NB4 (cell line): Measurements from ENCODE around the gene SLC30A7.

Source experiments
- MYC ChIP-seq: IDR thresholded peaks from 2 replicates; pipeline ENCODE4 v1.6.1; 2011; ENCODE audit warnings: low read depth, low read length
- TF ChIP-seq, protein P1 (sequence below): IDR thresholded peaks from one replicate; pipeline ENCODE4 v1.5.1; 2012; ENCODE audit warnings: low read depth, low read length

- TF ChIP-seq, protein P1, sequence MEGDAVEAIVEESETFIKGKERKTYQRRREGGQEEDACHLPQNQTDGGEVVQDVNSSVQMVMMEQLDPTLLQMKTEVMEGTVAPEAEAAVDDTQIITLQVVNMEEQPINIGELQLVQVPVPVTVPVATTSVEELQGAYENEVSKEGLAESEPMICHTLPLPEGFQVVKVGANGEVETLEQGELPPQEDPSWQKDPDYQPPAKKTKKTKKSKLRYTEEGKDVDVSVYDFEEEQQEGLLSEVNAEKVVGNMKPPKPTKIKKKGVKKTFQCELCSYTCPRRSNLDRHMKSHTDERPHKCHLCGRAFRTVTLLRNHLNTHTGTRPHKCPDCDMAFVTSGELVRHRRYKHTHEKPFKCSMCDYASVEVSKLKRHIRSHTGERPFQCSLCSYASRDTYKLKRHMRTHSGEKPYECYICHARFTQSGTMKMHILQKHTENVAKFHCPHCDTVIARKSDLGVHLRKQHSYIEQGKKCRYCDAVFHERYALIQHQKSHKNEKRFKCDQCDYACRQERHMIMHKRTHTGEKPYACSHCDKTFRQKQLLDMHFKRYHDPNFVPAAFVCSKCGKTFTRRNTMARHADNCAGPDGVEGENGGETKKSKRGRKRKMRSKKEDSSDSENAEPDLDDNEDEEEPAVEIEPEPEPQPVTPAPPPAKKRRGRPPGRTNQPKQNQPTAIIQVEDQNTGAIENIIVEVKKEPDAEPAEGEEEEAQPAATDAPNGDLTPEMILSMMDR, result no peak
- TF ChIP-seq MYC, result no peak
These were observed 44.2 kb upstream of the SLC30A7 start for GRCh38 chr1:100851726-100852125.
